ENCODE results near the gene ABHD10.

Gene ABHD10

GRCh38 chr3:111978583-111979433 lies at the start of gene ABHD10:
Gene ABHD10 (plus strand): TSS chr3:111979026. CDS start chr3:111979062, 36 bp downstream.
- DNase-seq = peak; percentile 100

DNA sequence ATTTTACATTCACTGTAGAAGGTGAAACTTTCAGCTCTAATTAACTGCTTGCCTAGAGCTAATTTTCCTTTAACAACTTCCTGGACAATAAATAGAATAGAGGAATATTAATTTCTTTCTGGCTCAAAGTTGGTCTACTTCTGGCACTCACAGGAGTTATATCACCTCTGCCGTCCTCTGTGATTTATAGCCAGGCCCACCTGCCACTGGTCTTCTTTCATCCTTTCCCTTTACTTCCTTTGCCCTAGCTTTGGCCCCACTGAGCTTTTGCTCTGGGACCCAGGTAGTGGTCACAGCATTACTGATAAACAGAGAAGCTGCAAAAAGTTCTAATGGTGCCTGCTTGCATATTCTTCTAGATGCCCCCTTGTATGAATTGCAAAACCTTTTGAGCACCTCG lies 49.3 kb upstream of the ABHD10 start:
- no peak for DNase-seq

DNA sequence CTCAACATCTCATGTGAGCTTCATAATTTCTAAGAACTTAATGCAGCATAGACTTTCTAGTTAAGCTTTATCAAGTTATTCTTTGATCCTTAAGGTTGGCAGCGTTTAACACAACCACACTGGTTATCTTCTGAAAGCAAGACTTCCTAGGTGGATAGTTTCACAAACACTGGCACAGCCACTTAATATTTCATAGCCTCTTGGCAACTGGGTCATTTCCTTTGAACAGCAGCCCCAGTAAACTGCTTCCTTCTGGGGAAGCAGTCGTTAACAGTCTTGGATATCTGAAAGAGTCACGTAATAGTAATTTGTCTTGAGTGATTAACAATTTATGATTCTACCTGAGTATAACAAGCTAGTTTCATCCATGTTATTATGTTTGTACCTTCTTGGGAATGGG lies 45.9 kb upstream of the ABHD10 start:
- no peak for DNase-seq

- DNase-seq = no peak
These were observed 42.5 kb upstream of the ABHD10 start for GRCh38 chr3:111936191-111936841.

GRCh38 chr3:111936967-111937366 lies 41.9 kb upstream of the ABHD10 start:
- no peak for DNase-seq

GRCh38 chr3:111937871-111938270 lies 41.0 kb upstream of the ABHD10 start:
- DNase-seq = no peak

DNA sequence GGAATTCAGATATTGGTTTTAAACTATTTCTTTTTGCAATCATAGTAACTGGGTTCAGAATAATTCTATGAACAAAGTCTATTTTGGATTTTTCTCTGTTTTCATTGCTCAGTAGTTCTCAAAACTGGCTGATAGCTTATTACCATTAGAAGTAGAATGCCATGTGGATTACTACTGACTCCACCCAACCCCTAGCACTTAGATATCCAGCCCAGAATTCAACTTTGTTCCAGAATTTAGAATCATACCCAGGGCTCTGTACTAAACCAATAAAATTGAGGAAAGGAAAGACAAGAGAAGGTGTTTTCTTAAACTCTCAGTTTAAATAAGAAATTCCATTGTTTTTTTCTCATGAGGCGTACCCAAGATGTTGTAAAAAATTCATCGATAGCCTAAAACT lies 39.0 kb upstream of the ABHD10 start:
- DNase-seq = no peak

DNA sequence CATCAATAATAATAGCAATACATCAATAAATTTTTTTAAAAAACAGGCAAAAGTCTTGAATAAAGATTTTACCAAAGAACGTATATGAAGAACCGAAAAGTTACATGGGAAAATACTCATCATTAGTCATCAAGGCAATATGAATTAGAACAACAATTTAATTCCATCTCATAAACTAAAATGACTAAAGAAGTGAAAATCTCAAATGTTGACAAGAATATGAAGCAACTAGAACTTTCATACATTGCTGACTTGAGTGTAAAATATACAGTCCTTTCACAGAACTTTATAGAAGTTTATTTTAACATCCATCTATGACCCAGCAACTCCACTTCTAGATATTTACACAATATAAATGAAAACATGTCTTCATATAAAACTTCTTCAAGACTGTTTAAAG lies 35.3 kb upstream of the ABHD10 start:
- no peak for DNase-seq

DNA sequence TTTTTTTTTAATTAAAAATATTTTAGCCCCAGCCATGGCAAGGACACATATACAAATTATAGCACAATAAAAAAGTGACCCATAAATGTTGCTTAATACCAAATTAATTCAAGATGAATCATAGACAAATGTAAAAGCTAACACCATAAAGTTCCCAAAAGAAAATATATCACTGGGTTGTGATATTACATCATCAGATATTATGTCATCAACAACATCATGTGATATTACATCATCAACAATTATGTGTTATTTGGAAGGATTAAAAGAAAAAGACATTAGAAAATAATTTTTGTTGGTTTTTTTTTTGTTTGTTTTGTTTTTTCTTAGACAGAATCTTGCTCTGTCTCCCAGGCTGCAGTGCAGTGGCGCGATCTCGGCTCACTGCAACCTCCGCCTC lies 34.5 kb upstream of the ABHD10 start:
- no peak for DNase-seq

DNA sequence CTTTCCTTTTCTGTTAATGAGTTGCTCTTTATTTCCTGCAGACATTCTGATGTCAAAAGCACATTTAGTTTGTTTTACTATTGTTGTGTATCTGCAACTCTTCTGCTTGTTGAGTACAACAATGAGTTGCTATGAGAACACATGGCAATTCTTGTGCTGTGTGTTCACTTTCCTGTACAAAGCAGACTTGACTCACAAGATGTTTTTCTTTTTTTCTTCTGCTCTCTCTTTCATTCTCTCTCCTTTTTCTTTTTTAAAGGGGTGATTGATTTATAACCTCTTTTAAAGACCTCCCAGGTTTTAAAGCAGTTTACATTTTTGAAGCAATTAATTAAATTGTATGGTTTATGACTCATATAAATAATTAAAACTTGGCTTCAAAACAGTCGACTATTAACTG lies 31.6 kb upstream of the ABHD10 start:
- DNase-seq = no peak

DNA sequence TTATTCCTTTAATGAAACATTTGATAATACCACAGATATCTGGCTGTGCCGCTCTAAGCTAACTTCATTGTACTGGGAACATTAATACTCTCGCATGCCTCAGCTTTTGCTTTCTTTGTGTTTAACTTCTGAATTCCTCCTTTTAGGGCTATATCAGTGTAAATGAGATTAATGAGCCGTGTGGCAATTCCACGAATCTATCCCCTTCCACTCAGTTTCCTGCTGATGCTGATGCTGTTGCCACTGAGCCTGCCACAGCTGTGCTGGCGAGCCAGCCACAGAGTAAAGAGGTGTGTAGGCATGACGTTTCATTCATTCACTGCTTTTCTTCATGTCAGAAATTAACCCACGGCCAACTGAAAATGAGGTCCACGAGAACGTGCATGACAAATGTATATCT lies 30.0 kb upstream of the ABHD10 start:
- no peak for DNase-seq

- no peak for DNase-seq
These were observed 29.1 kb upstream of the ABHD10 start for GRCh38 chr3:111949712-111950111.

GRCh38 chr3:111951032-111951431 lies 27.8 kb upstream of the ABHD10 start:
- DNase-seq = no peak

DNA sequence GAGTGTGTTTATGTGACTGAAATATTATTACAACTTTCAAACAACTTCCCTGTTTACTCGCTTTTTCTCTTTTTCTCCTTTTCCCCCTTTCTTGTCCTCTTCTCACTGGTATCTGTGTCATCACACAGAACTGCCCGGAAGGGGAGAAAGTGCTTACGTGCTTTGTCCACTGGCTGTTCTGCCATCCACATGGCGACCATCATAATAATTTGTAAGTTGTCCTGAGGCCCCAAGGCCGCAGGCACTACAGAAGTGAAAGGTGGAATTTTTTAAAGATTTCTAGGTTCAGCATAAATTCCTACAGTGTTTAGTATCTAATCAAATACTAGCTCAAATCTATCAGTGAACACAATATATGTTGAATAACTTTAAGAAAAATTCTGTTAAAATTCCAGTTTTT lies 26.7 kb upstream of the ABHD10 start:
- no peak for DNase-seq

- DNase-seq = no peak
These were observed 25.9 kb upstream of the ABHD10 start for GRCh38 chr3:111952866-111953450.

- no peak for DNase-seq
These were observed 24.4 kb upstream of the ABHD10 start for GRCh38 chr3:111954228-111954990.

DNA sequence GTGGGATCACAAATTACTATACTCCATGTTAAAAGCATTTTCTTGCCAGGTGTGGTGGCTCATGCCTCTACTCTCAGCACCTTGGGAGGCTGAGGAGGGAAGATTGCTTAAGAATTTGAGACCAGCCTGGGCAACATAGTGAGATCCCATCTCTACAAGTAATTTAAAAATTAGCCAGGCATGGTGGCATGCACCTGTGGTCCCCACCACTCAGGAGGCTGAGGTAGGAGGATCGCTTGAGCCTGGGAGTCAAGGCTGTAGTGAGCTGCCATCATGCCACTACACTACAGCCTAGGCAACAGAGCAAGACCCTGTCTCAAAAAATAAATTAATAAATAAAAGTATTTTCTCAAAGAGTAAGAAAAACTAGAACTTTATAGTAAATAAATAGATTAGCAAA lies 22.9 kb upstream of the ABHD10 start:
- no peak for DNase-seq

GRCh38 chr3:111956449-111956848 lies 22.4 kb upstream of the ABHD10 start:
- no peak for DNase-seq

DNA sequence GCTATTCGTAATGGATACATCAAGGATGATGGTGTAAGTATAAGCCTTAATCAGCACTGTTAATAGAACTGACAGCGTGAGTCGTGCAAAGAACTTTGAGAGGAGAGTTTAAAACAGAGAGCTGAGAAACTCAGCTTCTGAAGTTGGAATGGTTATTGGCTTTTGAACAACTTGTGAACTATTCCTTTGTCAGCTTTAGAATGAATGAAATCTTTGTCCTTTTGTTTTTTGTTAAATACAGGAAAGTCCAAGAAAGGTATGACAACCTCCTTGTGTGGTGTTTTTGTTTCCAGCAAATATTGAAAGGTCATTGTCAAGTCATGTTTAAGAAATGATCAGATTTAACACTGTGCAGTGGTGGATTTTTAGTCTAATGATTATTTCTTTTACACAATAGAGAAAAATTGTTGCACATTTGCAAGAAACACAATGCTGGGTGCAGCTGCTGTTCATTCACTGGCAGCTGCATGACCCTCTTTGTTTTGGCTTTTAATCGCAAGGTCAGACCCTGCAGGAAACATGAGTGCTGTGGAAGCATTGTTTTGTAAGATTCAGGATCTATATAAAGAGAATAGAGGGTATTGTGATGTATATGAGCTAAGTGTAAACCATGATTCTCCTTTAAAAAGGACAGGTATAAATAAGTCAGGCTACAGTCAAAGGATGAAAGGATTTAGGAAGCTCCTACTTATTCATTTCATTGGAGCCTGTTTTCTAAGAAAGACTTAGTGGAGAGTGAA lies 21.7 kb upstream of the ABHD10 start:
- DNase-seq = no peak

DNA sequence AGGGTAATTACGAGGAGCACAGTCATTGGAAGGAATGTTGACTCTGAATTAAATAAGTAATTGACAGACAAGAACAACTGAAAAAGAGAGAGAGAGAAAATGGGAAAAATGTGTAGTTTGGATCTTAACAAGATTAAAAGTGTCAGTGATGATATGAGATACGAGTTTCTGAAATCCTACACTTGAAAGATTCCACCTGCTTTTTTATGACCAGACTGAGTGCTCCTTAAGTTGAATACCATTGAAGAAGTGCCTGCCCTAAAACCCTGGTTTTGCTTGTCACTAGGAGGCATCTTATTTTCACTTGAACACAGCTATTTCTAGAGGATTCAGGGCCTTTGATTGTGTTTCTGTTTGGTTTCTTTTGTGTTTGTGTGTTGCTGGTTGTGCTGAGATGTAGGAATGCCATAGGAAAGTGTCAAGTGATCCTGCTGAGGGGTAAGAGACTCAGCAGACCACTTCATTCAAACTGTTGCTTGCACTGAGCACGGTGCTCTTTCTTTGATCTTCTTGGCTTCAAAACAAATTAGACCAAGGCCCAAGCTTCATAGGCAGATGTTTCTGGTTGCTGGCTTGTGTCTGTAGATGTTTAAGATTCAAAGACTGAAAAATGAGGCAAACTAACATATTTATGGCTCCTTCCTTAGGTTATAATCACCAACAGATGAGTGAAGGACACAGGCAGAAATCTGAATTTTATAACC lies 17.2 kb upstream of the ABHD10 start:
- no peak for DNase-seq

- DNase-seq = no peak
These were observed 15.4 kb upstream of the ABHD10 start for GRCh38 chr3:111963424-111963823.

DNA sequence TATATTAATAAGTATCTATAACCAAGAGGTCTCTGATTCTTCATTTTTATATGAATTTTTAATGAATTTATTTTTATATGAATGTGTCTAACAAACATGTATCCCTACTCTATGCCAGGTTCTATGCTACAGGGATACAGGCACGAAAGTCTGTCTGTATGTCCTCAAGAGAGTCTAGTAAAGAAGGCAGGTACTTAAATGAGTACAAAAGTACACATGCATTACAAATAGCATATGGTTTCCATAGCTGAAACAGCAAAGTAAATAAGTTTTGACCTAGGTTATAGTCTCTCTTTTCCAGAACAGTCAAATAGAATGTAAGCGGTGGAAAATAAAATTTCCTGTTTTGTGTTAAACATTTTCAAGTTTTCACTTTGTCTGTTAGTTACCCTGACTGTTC lies 13.3 kb upstream of the ABHD10 start:
- no peak for DNase-seq
